GM19240 (cell line): ENCODE data around the gene SH3GL1.
A peak's percentile ranks its signal among the peaks of the same experiment; 100 is the strongest.
"Not testable (repeated sequence)": the region's sequence is repeated elsewhere in the genome, so short reads cannot be mapped to it uniquely, and the experiment has no call there.

ENCODE experiments used
- DNase-seq: peaks from one replicate; pipeline ENCODE4 v3.0.0; 2011; ENCODE audit warnings: low spot score; ENCODE audit not compliant: insufficient read length

SH3GL1 gene

DNA sequence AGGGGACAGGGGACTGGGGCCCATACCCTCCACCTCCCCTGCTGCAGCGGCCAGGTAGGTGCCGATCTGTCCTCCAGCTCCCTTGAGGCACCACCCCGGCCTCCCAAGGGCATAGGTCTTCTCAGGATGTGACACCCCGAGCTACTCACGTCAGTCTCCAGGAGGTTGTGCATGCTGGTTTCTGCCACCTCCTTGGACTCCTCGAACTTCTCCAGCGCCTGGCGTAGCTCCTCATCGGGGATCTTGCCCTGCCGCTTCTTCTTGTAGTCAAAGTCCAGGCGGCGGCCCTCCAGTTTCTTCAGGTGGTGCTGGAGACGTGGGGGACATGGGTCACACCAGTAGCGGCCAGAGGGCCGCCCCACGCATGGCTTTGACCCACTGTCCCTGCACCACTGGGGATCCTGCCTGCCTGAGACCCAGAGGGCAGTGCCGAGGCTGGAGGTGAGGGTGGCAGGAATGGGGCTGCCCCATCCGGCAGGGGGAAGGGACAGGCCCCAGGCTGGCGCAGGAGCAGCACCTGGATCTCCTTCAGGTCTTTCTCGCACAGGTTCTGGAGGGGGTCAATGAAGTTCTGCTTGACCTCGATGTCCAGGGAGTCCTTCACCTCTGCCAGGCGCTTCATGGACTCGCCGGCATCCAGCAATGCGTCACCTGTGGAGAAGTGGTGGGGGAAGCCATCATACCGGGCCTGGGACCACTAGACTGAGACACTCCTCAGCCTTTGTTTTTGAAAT, 36.6 kb downstream of the SH3GL1 start:
- no peak for DNase-seq

DNA sequence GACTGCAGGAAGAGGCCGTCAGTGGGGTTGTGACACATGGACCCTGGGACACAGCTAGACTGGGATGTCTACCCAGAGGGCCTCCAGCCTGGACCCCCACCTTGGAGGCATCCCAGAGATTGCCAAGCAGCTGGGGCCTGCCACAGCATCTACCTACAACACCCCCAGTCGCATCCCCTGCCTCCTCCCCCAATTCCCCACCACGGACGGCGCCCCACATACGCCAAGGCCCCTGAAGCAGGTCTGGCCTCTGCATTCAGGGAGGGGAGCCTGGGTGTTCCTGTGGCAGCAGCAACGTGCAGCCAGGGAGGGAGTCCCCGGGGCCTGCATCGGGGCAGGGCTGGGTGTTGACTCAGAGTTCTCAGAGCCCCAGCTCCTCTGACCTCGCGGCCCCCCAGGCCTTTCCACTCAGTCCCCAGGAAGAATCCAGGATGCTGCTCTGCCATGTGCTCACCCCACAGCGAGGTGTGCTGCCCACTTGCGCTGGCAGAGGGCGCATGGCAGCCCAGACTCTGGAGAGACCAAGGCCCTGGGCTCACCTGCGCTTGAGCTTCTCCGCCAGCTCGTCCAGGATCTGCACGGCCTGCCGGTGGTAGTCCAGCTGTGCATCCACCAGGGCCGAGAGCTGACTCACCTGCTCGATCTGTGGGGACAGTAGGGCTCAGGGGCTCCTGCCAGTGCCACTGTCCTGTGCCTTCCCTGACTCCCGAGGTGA, 37.4 kb downstream of the SH3GL1 start:
- no peak for DNase-seq

DNA sequence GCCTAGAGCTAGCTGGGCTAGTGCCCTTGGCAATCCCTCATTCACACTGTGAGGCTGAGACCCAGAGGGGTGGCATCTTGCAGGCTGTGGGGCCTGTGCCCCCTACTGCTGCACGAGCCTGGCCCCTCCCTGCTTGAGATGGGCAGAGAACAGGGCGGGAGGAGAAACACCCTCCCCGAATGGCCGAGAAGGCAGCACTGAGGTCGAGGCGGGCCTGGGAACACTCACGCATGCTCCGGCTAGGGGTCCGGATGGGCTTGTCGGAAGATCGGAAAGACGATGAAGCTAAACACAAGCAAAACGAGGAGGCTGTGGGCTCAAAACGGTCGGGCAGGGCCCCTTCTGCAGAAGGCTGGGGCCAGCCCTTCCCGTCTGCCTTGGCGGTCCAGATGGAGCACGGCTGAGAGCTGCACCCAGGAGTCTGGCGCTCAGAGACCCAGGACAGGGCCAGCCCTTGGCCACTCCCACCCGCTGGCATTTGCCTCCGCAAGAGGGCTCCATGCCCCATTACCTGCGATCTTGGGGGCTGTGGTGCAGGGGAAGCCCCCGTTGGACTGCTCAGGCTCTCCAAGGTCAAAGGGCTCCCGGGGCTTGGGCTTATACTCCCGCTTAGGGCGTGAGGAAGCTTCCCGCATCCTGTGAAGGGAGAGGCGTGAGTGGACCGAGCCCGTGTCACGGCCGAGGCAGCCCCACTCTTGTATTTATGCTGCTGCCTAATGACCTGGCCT, 38.1 kb downstream of the SH3GL1 start:
- no peak for DNase-seq

DNA sequence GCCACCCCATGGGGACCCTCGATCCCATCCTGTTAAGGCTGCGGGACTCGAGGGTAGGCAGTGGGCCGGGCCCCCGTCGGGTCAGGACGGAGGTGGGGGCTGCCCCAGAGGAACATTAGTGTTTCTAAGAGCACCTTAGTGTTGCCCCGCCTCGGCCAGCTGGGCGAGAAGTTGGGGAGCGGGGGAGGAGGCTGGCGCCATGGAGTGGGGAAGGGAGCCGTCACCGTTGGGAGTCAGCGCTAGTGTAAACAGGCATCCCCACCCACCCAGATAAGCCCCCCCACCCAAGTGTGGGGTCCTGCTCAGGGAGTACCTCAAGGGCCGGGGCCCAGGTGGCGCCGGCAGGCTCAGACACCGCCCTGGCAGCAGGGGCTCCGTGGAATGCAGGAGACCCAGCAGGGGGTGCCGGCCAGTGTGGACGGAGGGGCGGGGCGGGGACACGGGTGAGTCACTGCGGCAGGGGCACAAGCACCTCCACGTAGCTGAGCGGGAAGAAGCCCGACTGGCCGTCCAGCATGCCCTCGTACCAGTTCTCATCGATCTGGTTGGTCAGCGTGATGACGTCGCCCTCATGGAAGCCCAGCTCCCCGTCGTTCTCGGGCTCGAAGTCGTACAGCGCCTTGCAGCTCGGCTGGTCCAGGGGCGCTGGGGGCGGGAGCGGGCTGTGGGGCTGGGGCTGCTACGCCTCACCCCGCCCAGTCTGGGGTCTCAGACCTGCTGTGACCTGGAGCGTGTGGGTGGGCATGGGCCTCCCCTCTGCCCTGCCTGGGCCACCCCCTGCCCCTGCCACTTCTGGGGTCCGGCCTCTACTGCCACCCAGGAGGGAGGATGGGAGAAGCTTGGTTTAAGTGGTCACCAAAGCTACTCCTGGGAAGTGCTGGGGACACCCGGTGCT, 38.9 kb downstream of the SH3GL1 start:
- no peak for DNase-seq

DNA sequence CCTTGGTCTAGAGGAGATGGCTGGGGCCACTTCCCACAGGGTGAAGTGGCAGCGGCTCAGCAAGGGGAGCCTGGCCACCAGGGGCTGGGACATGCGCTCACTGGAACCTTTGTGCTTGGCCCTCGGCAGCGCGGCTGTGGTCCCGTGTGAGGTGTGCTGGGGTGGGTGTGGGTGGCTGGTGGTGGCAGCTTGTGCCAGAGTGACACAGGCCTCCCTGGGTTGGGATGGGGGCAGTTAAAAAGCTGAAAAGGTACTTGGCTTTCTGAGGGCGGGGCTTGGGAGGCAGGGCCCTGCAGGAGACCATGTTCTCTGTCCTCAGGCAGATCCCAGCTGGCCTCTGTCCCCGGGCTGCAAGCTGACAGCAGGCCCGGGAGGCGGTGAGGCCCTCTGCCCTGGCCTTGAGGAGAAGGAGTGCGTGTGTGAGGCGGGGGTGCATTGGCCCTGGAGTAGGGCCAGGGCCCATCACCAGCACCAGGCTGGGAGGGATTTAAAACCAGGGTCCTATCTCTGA, 39.7 kb downstream of the SH3GL1 start:
- DNase-seq: no peak

DNA sequence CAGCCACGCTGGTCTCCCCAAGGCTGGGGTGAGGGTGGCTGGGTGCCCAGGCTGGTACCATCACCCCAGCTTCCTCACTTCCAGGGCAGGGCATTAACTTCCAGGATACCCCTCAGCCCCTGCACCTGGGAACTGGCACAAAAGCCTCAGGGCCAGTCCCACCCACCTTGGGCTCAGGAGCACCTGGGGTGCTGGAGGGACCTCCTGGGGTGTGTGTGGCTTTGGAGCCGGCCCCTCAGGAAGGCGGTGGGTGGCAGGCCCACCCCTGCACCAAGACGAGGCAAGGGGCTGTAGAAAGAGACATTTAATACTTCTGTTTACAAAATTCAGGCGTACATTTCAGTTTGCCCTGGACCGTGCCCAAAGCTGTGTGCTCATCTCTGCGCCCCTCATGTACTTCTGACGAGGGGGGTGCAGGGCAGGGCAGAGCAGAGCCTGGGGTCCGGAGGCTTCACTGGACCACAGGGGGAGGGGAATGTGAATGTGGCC, 40.2 kb downstream of the SH3GL1 start:
- DNase-seq: no peak

DNA sequence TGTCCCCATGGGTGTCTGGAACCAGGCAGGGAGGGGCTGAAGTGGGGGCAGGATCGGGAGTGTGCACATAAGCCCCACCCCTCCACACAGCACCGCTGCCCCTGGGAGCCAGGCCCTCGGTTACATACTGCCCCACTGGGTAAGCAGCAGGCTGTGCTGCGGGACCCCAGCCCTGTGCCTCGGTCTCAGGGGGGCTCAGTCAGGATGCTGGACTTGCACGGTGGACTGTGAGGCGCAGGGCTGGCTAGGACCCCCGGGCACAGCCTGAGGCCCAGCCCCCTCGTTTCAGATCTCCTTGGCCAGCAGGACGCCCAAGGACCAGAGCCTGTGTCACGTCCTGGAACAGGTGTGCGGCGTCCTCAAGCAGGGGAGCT, 40.7 kb downstream of the SH3GL1 start:
- no peak for DNase-seq

DNA sequence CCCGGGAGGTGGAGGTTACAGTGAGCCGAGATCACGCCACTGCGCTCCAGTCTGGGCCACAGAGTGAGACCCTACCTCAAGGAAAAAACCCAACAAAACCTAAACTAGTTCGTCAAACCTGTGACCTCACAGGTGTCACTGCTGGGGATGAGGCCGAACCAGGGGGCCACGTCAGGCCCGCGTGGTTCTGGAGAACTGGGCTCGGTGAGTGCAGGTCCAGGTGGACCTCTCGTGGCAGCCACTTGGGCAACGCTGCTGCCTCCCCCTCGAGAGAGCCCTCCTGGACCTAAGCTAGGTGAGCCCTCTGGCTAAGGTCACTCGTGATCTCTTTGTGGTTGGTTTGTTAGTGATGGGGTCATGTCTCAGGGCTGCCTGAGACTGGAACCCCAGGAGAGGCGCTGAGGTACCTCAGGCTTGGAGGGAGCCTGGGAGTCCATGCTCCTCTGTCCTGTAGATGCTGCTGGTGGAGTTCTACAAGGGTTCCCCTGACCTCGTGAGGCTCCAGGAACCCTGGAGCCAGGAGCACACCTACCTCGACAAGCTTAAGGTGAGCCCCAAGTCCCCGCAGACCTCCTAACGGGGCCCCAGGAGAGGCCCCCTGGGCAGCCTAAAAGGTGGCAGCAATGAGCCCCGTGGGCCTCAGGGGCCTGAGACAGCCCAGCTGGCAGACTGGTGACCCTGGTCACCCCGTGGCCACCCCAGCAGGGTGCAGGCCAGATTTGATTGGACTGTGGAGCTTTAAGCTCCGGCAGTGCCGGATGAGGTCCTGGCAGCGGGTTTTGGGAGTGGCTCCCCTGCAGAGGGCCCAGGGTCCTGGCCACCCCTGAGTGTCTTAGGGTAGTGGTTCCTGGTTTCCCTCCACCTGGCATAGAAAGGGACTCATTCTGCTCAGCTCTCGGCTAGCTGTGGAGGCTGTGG, 41.4 kb downstream of the SH3GL1 start:
- DNase-seq: no peak

DNA sequence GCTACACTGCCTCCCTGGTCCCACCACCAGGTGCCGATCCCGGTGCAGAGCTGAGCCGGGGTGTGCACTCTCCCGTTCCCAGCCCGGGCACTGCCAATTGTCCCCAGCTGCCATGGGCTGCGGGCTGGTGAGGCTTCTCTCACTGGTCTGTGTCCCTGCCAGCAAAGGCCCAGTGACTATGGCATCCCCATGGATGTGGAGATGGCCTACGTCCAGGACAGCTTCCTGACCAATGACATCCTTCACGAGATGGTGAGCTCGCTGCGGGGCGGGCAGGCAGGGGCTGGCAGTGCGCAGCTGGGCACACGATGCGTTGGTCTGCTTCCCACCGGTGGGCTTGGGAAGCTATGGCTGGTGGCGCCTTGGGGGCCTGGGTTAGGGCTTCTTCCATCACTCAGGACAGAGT, 42.4 kb downstream of the SH3GL1 start:
- DNase-seq: no peak

DNA sequence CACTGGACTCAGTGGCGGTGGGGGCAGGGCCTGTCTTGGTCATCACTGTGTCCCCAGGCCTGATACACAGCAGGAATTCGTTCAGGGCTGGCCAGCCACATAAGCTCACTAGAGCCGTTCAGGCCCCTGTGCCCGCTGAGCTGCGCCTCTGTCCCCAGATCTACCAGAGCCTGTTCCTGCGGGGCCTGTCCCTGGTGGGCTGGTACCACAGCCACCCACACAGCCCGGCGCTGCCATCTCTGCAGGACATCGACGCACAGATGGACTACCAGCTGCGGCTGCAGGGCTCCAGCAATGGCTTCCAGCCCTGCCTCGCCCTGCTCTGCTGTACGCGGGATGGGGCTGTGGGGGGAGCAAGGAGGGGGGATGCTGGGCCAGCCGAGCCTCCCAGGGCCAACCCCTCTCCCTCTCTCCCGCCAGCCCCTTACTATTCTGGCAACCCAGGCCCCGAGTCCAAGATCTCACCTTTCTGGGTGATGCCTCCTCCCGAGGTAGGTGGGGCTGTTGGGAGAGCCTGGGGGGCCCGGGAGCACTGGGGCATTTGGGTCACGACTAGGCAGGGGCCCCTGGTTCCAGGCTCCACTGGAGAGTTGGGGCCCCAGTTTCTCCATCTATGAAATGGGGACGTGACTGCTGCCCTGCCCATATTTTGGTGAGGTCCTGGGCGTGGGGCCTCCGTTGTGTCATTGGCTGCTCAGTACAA, 43.1 kb downstream of the SH3GL1 start:
- no peak for DNase-seq

DNA sequence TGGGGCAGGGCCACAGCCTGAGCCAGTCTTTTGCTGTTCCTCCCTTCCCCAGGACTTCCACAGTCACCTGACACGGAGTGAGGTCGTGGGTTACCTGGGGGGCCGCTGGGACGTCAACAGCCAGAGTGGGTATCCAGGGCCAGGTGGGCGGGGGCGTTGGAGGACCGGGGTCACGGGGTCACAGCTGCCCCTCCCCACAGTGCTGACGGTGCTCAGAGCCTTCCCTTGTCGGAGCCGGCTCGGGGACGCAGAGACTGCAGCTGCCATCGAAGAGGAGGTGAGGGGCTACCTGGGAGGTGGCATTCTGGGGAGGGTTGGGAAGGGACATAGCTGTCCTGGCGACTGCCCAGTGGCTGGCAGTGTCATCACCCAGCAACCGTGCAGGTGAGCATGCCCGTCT, 45.5 kb downstream of the SH3GL1 start:
- no peak for DNase-seq

DNA sequence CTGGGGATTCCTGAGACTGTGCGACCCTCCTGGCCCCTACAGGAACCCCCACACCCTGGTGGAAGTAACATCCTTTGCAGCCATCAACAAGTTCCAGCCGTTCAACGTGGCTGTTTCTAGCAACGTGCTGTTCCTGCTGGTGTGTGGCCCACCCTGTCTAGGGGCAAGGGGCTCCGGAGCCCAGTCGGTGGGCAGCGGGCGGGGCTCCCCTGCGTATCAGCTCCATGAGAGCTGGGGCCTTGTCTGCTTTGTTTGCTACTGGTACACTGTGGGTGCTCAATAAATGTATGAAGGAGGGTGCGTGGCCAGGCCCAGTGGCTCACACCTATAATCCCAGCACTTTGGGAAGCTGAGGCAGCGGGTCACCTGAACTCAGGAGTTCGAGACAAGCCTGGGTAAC, 46.1 kb downstream of the SH3GL1 start:
- DNase-seq: no peak

DNA sequence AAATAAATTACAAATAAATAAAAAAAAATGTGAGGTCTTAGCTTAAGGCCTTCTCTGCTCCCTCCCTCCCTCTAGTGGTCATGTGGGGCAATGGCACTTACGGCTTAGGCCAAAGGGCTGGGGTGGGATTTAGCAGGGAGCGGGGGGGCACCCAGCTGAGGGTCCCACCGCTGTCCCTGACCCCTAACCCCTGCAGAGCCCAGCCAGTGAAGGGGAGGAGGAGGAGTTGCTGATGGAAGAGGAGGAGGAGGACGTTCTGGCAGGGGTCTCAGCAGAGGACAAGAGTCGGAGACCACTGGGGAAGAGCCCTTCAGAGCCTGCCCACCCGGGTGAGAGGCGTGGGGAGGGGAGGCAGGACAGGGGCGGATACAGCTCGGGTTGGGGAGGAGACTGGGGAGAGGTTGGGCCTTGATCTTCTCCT, 47.6 kb downstream of the SH3GL1 start:
- DNase-seq: peak; percentile 87

DNA sequence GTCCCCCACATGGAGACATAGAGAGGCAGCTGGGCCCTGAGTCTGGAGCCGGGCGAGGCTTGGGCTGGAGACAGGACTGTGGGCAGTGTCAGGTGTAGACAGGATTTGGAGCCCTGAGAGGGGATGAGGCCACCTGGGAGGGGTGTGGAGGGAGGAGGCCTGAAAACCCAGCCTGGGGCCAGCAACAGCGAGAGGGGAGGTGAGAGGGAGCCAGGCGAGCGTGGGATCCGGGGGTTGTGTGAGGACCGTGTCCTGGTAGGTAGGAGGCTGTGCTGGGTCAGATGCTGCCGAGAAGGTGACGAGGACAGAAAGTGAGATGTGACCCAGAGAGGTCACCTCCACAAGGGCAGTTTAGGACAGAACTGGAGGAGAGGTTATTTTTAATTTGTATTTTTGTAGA, 49.6 kb downstream of the SH3GL1 start:
- no peak for DNase-seq

DNA sequence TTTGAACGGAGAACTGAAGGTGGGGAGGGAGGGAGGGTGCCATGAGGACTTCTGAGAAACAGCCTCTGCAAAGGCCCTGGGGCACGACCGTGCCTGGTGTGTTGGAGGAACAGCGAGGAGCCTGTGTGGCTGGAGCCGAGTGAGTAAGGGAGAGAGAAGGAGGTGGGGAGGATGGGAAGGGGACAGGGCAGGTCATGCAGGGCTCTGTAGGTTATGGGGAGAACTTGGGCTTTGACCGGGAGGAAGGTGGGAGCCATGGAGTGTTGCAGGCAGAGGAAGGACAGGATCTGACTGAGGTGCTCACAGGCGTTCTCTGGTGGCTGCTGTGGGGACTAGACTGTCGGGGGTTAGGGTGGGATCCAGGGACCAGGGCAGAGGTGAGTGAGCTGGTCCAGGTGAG, 50.2 kb downstream of the SH3GL1 start:
- no peak for DNase-seq

DNA sequence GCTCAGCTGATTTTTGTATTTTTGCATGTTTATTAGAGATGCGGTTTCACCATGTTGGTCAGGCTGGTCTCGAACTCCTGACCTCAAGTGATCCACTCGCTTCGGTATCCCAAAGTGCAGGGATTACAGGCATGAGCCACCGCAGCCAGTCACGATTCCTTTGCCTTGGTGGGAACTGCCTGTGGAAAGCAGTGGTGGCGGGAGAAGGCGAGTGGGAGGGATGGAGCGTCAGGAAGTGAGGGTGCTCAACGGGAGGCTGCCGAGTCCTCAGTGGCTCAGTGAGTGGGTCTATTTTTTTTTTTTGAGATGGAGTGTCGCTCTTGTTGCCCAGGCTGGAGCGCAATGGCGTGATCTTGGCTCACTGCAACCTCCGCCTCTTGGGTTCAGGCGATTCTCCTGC, 51.1 kb downstream of the SH3GL1 start:
- DNase-seq: not testable (repeated sequence)

DNA sequence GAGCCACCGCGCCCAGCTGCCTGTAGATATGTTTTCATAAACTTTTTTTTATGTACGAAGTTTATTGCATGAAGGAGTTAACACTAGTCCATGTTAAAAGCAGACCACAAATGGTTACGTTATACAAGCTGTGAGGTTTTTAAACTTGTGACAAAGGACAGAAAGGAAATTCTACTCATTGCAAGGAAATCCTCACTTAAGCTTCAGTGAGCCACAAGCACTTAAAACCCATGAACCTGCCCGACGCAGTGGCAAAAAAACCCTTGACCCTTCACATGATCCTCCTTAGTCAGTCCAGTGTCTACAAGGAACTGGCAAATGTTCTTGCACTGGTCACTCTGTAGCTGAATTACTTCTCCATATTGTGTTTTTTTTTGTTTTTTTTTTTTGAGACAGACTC, 52.8 kb downstream of the SH3GL1 start:
- DNase-seq: no peak

DNA sequence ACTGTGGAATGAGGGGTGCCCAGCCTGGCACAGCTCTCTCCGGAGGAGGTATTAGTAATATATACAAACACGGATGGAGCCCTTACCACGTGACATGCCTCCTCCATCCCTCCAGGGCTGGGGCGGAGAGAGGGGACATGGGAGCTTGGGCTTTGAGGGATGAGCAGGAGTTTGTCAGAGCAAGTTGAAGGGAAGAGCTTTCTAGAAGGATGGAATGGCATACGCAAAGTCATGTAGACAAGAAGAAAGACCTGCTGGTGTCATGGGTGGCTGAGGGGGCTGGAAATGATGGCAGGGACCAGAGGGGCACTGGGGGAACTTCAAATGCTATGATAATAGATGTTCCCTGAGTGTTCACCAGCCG, 54.3 kb downstream of the SH3GL1 start:
- DNase-seq: no peak

DNA sequence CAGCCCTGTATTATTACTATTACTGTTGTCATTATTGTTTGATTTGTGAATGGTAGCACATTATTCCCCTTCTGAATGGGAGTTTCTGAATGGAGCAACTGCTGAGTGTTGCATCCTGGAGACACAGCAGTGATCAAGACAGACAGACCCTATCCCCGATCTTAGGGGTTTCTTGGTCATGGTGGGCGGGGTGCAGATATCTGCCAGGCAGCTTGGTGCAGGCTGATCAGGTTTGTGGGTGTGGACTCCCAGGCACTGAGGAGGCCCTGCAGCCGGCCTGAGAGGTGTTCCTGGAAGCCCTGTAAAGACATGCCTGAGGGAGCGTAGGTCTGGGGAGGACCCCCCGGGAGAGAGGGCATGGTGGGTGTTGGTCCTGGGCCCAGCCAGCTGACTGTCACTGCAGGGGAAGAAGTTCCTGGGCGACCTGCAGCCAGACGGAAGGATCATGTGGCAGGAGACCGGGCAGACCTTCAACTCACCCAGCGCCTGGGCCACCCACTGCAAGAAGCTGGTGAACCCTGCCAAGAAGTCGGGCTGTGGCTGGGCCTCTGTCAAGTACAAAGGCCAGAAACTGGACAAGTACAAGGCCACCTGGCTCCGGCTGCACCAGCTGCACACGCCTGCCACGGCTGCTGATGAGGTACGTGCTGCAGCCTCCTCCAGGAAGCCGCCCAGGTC, 54.9 kb downstream of the SH3GL1 start:
- DNase-seq: no peak
